ENCODE results near the gene GPR68.

DNA sequence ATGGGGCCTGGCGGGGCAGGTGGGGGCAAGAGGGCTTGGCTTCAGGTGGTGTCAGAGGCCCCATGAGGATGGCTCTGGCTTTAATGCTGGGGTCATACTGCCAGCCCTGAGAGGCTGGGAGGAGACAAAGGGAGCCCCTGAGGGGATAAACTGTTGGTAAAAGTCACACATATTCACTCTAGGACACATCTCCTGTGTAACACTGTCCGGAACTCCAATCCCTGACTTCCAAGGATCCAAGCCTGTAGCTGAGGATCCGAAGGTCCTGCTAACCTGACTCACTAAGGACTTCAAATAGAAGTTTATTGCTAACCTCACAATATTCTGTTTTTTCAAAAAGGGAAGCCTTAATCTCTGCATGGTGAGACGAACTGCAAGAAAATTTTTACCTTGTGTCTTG, 39.2 kb upstream of the GPR68 start:
- TF ChIP-seq, protein P1, sequence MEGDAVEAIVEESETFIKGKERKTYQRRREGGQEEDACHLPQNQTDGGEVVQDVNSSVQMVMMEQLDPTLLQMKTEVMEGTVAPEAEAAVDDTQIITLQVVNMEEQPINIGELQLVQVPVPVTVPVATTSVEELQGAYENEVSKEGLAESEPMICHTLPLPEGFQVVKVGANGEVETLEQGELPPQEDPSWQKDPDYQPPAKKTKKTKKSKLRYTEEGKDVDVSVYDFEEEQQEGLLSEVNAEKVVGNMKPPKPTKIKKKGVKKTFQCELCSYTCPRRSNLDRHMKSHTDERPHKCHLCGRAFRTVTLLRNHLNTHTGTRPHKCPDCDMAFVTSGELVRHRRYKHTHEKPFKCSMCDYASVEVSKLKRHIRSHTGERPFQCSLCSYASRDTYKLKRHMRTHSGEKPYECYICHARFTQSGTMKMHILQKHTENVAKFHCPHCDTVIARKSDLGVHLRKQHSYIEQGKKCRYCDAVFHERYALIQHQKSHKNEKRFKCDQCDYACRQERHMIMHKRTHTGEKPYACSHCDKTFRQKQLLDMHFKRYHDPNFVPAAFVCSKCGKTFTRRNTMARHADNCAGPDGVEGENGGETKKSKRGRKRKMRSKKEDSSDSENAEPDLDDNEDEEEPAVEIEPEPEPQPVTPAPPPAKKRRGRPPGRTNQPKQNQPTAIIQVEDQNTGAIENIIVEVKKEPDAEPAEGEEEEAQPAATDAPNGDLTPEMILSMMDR (IDR thresholded peaks at IDR 0.05; ENCODE audit: low read depth, low read length): no peak
- TF ChIP-seq EZH2phosphoT487 (IDR thresholded peaks at IDR 0.05; ENCODE audit: low read depth): no peak

Measured in OCI-LY3 (cell line).